WERI-Rb-1 (cell line): ENCODE results near the gene PRRG2.

Source experiments
- DNase-seq: peaks from one replicate; pipeline ENCODE4 v3.0.0-alpha.2; 2020
- H3K27ac ChIP-seq: fragments of 250-450 bp; sonication (Bioruptor Pico); 2 replicates; pipeline ENCODE4 v1.5.1; 2020; ENCODE audit warnings: mild to moderate bottlenecking, moderate library complexity
- H3K27me3 ChIP-seq: fragments of 250-450 bp; sonication (Bioruptor Pico); 2 replicates; pipeline ENCODE4 v1.5.1; 2021; ENCODE audit warnings: mild to moderate bottlenecking, low read depth, moderate library complexity; ENCODE audit not compliant: insufficient read depth, severe bottlenecking
- H3K36me3 ChIP-seq: fragments of 250-450 bp; sonication (Bioruptor Pico); 2 replicates; pipeline ENCODE4 v1.5.1; 2020; ENCODE audit warnings: mild to moderate bottlenecking, moderate library complexity
- H3K4me3 ChIP-seq: 2 replicates; pipeline ENCODE4 v1.5.1; 2011; ENCODE audit warnings: low read depth, mild to moderate bottlenecking, control low read depth, low read length
- H3K9me3 ChIP-seq: fragments of 250-450 bp; sonication (Bioruptor Pico); 2 replicates; pipeline ENCODE4 v1.5.1; 2021; ENCODE audit warnings: mild to moderate bottlenecking, moderate library complexity; ENCODE audit not compliant: severe bottlenecking
- CTCF ChIP-seq: IDR thresholded peaks from 2 replicates; pipeline ENCODE4 v1.5.1; 2011; ENCODE audit warnings: low read depth, mild to moderate bottlenecking, control low read depth, inconsistent platforms, low read length

PRRG2 gene

GRCh38 chr19:49581007-49581508, at the start of gene PRRG2:
Gene PRRG2 (plus strand): TSS chr19:49581316. CDS start chr19:49583220, 1,904 bp downstream.
- no peaks in the 10 kb centered on the region for H3K27me3 ChIP-seq
- no peak for TF ChIP-seq CTCF
- H3K27ac ChIP-seq, result peak within 1 kb of the TSS; percentile 72
- peaks cover 3% of the 10 kb centered on the region for H3K36me3 ChIP-seq
- no peaks in the 10 kb centered on the region for H3K9me3 ChIP-seq
- no peak for DNase-seq
- peak within 1 kb of the TSS; percentile 93 for H3K4me3 ChIP-seq

DNA sequence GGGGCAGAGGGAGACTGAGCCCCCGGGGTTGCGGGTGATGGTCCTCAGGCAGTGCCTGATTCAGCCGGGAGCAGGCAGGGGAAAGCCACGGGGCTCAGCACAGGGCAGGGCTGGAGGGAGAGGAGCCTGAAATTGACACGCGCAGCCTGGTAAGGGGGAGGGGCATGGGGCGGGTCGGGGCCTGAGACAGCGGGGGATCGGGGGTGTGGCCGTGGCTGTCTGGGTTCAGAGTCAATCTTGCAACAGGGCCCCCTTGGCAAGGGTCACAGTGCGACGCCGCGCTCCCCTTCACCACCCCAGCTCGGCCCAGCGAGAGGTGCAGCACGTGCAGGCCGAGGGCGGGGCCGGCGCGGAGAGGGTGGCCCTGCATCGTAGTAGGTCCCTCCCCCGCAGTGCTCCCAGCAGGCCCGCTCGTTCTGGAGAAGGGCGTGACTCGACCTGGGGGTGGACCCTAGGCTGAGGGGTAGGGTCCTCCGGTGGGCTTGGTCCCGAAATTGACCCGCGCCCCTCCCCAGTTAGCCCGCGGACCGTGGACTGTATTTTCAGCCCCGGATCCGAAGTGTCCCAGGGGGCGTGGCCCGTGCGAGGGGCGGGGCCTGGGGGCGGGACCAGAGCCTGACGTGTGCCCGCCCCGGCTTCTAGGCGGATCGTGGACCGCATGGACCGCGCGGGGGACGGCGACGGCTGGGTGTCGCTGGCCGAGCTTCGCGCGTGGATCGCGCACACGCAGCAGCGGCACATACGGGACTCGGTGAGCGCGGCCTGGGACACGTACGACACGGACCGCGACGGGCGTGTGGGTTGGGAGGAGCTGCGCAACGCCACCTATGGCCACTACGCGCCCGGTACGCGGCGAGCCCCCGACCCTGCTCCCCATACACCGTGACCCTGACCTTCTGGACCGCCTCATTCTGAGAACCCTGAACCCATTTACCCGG, 47.3 kb upstream of the PRRG2 start:
- H3K36me3 ChIP-seq, result peaks cover 14% of the 10 kb centered on the region
- peak; percentile 55 for TF ChIP-seq CTCF

GRCh38 chr19:49534632-49535385, 46.3 kb upstream of the PRRG2 start:
- no peak for TF ChIP-seq CTCF
- Histone ChIP-seq H3K36me3 (peaks cover 16% of the 10 kb centered on the region), H3K4me3 (peak overlapping the region; percentile 68), H3K27ac (no peak overlapping the region), H3K27me3 (no peaks in the 10 kb centered on the region), H3K9me3 (no peaks in the 10 kb centered on the region)
- DNase-seq, result no peak

More for the DNA sequence above, 47.3 kb upstream of the PRRG2 start:
- Histone ChIP-seq H3K4me3 (peak overlapping the region; percentile 68), H3K9me3 (no peaks in the 10 kb centered on the region), H3K27ac (no peak overlapping the region), H3K27me3 (no peaks in the 10 kb centered on the region)
- DNase-seq, result peak; percentile 69

- no peak for TF ChIP-seq CTCF
- H3K4me3 ChIP-seq, result no peak overlapping the region
- no peaks in the 10 kb centered on the region for H3K27me3 ChIP-seq
- H3K27ac ChIP-seq, result no peak overlapping the region
- no peak for DNase-seq
- H3K9me3 ChIP-seq, result no peaks in the 10 kb centered on the region
- peaks cover 16% of the 10 kb centered on the region for H3K36me3 ChIP-seq
Measured at GRCh38 chr19:49536921-49537462, 44.1 kb upstream of the PRRG2 start.

- no peak for DNase-seq
- H3K27me3 ChIP-seq, result no peaks in the 10 kb centered on the region
- peaks cover 9% of the 10 kb centered on the region for H3K36me3 ChIP-seq
- H3K27ac ChIP-seq, result no peak overlapping the region
- no peak for TF ChIP-seq CTCF
- no peaks in the 10 kb centered on the region for H3K9me3 ChIP-seq
- H3K4me3 ChIP-seq, result no peak overlapping the region
Measured at GRCh38 chr19:49538643-49539042, 42.5 kb upstream of the PRRG2 start.
